ENCODE results near the gene TJAP1.
A peak's percentile ranks its signal among the peaks of the same experiment; 100 is the strongest.

Gene TJAP1

GRCh38 chr6:43494321-43494720 lies 17.0 kb downstream of the TJAP1 start:
- TF ChIP-seq ZFP30 (CRISPR knock-in tag; IDR thresholded peaks at IDR 0.05), result no peak
- TF ChIP-seq BACH2 (CRISPR knock-in tag; IDR thresholded peaks at IDR 0.05; ENCODE audit: borderline replicate concordance), result no peak
- no peak for TF ChIP-seq RARB (CRISPR knock-in tag; IDR thresholded peaks at IDR 0.05)
- no peak for TF ChIP-seq TOX (CRISPR knock-in tag; IDR thresholded peaks at IDR 0.05; ENCODE audit: borderline replicate concordance)
- no peak for TF ChIP-seq ZNF70 (CRISPR knock-in tag; IDR thresholded peaks at IDR 0.05)
- TF ChIP-seq SNAI2 (CRISPR knock-in tag; IDR thresholded peaks at IDR 0.05), result no peak
- no peak for TF ChIP-seq ZNF565 (CRISPR knock-in tag; conservative IDR thresholded peaks at IDR 0.05; ENCODE audit: low read depth)
- no peak for TF ChIP-seq ISL1 (CRISPR knock-in tag; IDR thresholded peaks at IDR 0.05)
- TF ChIP-seq CSRNP3 (CRISPR knock-in tag; IDR thresholded peaks at IDR 0.05), result no peak
- no peak for TF ChIP-seq ARNTL (CRISPR knock-in tag; IDR thresholded peaks at IDR 0.05; ENCODE audit: borderline replicate concordance, low read depth)
- TF ChIP-seq, protein P1, sequence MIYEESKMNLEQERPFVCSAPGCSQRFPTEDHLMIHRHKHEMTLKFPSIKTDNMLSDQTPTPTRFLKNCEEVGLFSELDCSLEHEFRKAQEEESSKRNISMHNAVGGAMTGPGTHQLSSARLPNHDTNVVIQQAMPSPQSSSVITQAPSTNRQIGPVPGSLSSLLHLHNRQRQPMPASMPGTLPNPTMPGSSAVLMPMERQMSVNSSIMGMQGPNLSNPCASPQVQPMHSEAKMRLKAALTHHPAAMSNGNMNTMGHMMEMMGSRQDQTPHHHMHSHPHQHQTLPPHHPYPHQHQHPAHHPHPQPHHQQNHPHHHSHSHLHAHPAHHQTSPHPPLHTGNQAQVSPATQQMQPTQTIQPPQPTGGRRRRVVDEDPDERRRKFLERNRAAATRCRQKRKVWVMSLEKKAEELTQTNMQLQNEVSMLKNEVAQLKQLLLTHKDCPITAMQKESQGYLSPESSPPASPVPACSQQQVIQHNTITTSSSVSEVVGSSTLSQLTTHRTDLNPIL (CRISPR knock-in tag; IDR thresholded peaks at IDR 0.05; ENCODE audit: low read depth), result no peak
- TF ChIP-seq PPARA (CRISPR knock-in tag; IDR thresholded peaks at IDR 0.05; ENCODE audit: borderline replicate concordance), result no peak
- ATAC-seq, result no peak

DNA sequence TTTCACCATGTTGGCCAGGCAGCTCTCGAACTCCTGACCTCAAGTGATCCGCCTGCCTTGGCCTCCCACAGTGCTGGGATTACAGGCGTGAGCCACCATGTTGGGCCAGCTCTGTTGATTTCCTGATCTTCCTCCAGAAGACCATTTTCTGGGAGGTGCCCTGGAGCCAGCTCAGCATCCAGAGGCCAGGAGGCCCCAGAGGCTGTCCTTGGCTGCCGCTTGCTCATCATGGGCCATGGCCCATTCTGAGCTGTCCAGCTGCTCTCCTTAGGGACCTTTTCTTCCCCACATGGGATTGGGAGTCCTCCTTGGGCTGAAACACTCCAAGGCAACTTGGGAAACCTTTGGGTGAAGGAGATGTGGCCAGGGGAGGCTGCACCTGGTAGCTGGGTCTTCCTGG lies 17.4 kb downstream of the TJAP1 start:
- no peak for ATAC-seq
- TF ChIP-seq GLIS3 (CRISPR knock-in tag; IDR thresholded peaks at IDR 0.05) (no peak), ZFP30 (CRISPR knock-in tag; IDR thresholded peaks at IDR 0.05) (no peak), CSRNP3 (CRISPR knock-in tag; IDR thresholded peaks at IDR 0.05) (no peak), PPARA (CRISPR knock-in tag; IDR thresholded peaks at IDR 0.05; ENCODE audit: borderline replicate concordance) (no peak), ESRRG (CRISPR knock-in tag; IDR thresholded peaks at IDR 0.05) (no peak), ZC3H10 (CRISPR knock-in tag; IDR thresholded peaks at IDR 0.05) (no peak), CSDC2 (CRISPR knock-in tag; IDR thresholded peaks at IDR 0.05) (no peak), ZNF70 (CRISPR knock-in tag; IDR thresholded peaks at IDR 0.05) (no peak), OSR1 (CRISPR knock-in tag; IDR thresholded peaks at IDR 0.05) (no peak), ARNTL (CRISPR knock-in tag; IDR thresholded peaks at IDR 0.05; ENCODE audit: borderline replicate concordance, low read depth) (no peak), TOX (CRISPR knock-in tag; IDR thresholded peaks at IDR 0.05; ENCODE audit: borderline replicate concordance) (no peak), BACH2 (CRISPR knock-in tag; IDR thresholded peaks at IDR 0.05; ENCODE audit: borderline replicate concordance) (no peak), ZNF565 (CRISPR knock-in tag; conservative IDR thresholded peaks at IDR 0.05; ENCODE audit: low read depth) (no peak), ISL1 (CRISPR knock-in tag; IDR thresholded peaks at IDR 0.05) (no peak)
- TF ChIP-seq, protein P1 (CRISPR knock-in tag; IDR thresholded peaks at IDR 0.05; ENCODE audit: low read depth), result no peak
- TF ChIP-seq, protein P2, sequence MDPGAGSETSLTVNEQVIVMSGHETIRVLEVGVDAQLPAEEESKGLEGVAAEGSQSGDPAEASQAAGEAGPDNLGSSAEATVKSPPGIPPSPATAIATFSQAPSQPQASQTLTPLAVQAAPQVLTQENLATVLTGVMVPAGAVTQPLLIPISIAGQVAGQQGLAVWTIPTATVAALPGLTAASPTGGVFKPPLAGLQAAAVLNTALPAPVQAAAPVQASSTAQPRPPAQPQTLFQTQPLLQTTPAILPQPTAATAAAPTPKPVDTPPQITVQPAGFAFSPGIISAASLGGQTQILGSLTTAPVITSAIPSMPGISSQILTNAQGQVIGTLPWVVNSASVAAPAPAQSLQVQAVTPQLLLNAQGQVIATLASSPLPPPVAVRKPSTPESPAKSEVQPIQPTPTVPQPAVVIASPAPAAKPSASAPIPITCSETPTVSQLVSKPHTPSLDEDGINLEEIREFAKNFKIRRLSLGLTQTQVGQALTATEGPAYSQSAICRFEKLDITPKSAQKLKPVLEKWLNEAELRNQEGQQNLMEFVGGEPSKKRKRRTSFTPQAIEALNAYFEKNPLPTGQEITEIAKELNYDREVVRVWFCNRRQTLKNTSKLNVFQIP (CRISPR knock-in tag; IDR thresholded peaks at IDR 0.05; ENCODE audit: borderline replicate concordance, low read depth), result no peak
- TF ChIP-seq, protein P3, sequence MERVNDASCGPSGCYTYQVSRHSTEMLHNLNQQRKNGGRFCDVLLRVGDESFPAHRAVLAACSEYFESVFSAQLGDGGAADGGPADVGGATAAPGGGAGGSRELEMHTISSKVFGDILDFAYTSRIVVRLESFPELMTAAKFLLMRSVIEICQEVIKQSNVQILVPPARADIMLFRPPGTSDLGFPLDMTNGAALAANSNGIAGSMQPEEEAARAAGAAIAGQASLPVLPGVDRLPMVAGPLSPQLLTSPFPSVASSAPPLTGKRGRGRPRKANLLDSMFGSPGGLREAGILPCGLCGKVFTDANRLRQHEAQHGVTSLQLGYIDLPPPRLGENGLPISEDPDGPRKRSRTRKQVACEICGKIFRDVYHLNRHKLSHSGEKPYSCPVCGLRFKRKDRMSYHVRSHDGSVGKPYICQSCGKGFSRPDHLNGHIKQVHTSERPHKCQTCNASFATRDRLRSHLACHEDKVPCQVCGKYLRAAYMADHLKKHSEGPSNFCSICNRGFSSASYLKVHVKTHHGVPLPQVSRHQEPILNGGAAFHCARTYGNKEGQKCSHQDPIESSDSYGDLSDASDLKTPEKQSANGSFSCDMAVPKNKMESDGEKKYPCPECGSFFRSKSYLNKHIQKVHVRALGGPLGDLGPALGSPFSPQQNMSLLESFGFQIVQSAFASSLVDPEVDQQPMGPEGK (CRISPR knock-in tag; IDR thresholded peaks at IDR 0.05; ENCODE audit: borderline replicate concordance), result no peak

- TF ChIP-seq SNAI2 (CRISPR knock-in tag; IDR thresholded peaks at IDR 0.05) (no peak), ESRRG (CRISPR knock-in tag; IDR thresholded peaks at IDR 0.05) (no peak), TOX (CRISPR knock-in tag; IDR thresholded peaks at IDR 0.05; ENCODE audit: borderline replicate concordance) (no peak), GLIS3 (CRISPR knock-in tag; IDR thresholded peaks at IDR 0.05) (no peak), ZC3H10 (CRISPR knock-in tag; IDR thresholded peaks at IDR 0.05) (no peak), ZFP3 (CRISPR knock-in tag; IDR thresholded peaks at IDR 0.05) (no peak)
- peak; percentile 35; the same call in 2 of the 3 replicates for ATAC-seq
Measured at GRCh38 chr6:43495409-43495941, 18.1 kb downstream of the TJAP1 start.
